DND-41 (cell line): ENCODE data around the gene ACOXL.

Experiments used
- ATAC-seq: fragments of 200-7000 bp; cut with Tn5 transposase; 3 replicates; pipeline ENCODE4 v1.9.1; 2021; ENCODE audit warnings: low read depth; ENCODE audit not compliant: insufficient read depth
- DNase-seq: peaks from one replicate; pipeline ENCODE4 v3.0.0-alpha.2; 2020
- H2AFZ ChIP-seq: 2 replicates; pipeline ENCODE4 v1.6.0; 2012; ENCODE audit warnings: low read depth, low read length
- H3K27ac ChIP-seq: 2 replicates; pipeline ENCODE4 v1.5.1; 2012; ENCODE audit warnings: low read length, inconsistent platforms
- H3K27me3 ChIP-seq: fragments of 200-600 bp; sonication (generic); 2 replicates; pipeline ENCODE4 v1.6.0; 2012; ENCODE audit warnings: low read length, mild to moderate bottlenecking, inconsistent platforms; ENCODE audit not compliant: insufficient read depth, poor library complexity
- H3K36me3 ChIP-seq: 2 replicates; pipeline ENCODE4 v1.5.1; 2012; ENCODE audit warnings: low read length, inconsistent platforms; ENCODE audit not compliant: insufficient read depth
- H3K4me1 ChIP-seq: 2 replicates; pipeline ENCODE4 v1.5.1; 2012; ENCODE audit warnings: mild to moderate bottlenecking, low read length; ENCODE audit not compliant: insufficient read depth
- H3K4me2 ChIP-seq: 2 replicates; pipeline ENCODE4 v1.6.0; 2012; ENCODE audit warnings: mild to moderate bottlenecking, moderate library complexity, low read length, inconsistent platforms; ENCODE audit not compliant: insufficient read depth
- H3K4me3 ChIP-seq, 2 experiments: fragments of 200-600 bp in 1 of 2; shearing (Covaris generic) in 1 of 2; 2 replicates each; pipeline ENCODE4 v1.5.1; 2012 to 2016; ENCODE audit warnings: inconsistent platforms in 2 of 2, low read length in 2 of 2, mild to moderate bottlenecking in 2 of 2, low read depth in 1 of 2, moderate library complexity in 1 of 2
- H3K79me2 ChIP-seq: 2 replicates; pipeline ENCODE4 v1.6.0; 2012; ENCODE audit warnings: low read length, inconsistent platforms; ENCODE audit not compliant: insufficient read depth
- H3K9ac ChIP-seq: 2 replicates; pipeline ENCODE4 v1.6.0; 2012; ENCODE audit warnings: low read depth, mild to moderate bottlenecking, inconsistent platforms, low read length, moderate library complexity
- H3K9me3 ChIP-seq: 2 replicates; pipeline ENCODE4 v1.5.1; 2012; ENCODE audit warnings: low read length, moderate library complexity, mild to moderate bottlenecking, inconsistent platforms; ENCODE audit not compliant: insufficient read depth, severe bottlenecking
- H4K20me1 ChIP-seq: 2 replicates; pipeline ENCODE4 v1.6.0; 2012; ENCODE audit warnings: low read length; ENCODE audit not compliant: insufficient read depth
- CTCF ChIP-seq: IDR thresholded peaks from 2 replicates; pipeline ENCODE4 v1.5.1; 2012; ENCODE audit warnings: borderline replicate concordance, low read length, moderate library complexity, mild to moderate bottlenecking; ENCODE audit not compliant: poor library complexity, severe bottlenecking; ENCODE audit errors: extremely low read depth
- EZH2 ChIP-seq: IDR thresholded peaks from 3 replicates; pipeline ENCODE4 v1.6.1; 2012; ENCODE audit warnings: borderline replicate concordance, low read depth, mild to moderate bottlenecking, moderate library complexity, low read length, inconsistent platforms; ENCODE audit not compliant: severe bottlenecking

The ACOXL gene

GRCh38 chr2:110720547-110720946, 11.8 kb upstream of the ACOXL start:
- Histone ChIP-seq H3K36me3 (no peaks in the 10 kb centered on the region), H3K4me2 (no peak overlapping the region), H4K20me1 (no peaks in the 10 kb centered on the region), H3K27me3 (no peaks in the 10 kb centered on the region), H3K27ac (no peak overlapping the region), H3K4me1 (peaks cover 24% of the 10 kb centered on the region), H3K9me3 (no peaks in the 10 kb centered on the region), H2AFZ (no peak overlapping the region), H3K9ac (no peak overlapping the region), H3K4me3 (no peak overlapping the region), H3K79me2 (no peaks in the 10 kb centered on the region)
- DNase-seq: no peak
- TF ChIP-seq CTCF (no peak), EZH2 (no peak)
- ATAC-seq: no peak

- Histone ChIP-seq H3K4me2 (no peak overlapping the region), H3K4me1 (peaks cover 41% of the 10 kb centered on the region), H3K36me3 (no peaks in the 10 kb centered on the region), H3K9ac (no peak overlapping the region), H3K27ac (peak overlapping the region; percentile 73), H3K79me2 (no peaks in the 10 kb centered on the region), H3K9me3 (no peaks in the 10 kb centered on the region), H3K27me3 (no peaks in the 10 kb centered on the region), H2AFZ (peak overlapping the region; percentile 14; the same call in 1 of the 2 replicates), H3K4me3 (no peak overlapping the region), H4K20me1 (no peaks in the 10 kb centered on the region)
- DNase-seq (no peak), ATAC-seq (no peak)
- TF ChIP-seq EZH2 (no peak), CTCF (no peak)
Measured at GRCh38 chr2:110724820-110725219, 7.6 kb upstream of the ACOXL start.

- Histone ChIP-seq H3K79me2 (no peaks in the 10 kb centered on the region), H3K36me3 (no peaks in the 10 kb centered on the region), H3K9ac (peak overlapping the region; percentile 22), H3K27ac (peak overlapping the region; percentile 73), H3K9me3 (no peaks in the 10 kb centered on the region), H3K4me2 (no peak overlapping the region), H4K20me1 (no peaks in the 10 kb centered on the region), H3K27me3 (no peaks in the 10 kb centered on the region), H2AFZ (peak overlapping the region; percentile 10; the same call in 1 of the 2 replicates), H3K4me1 (peaks cover 41% of the 10 kb centered on the region), H3K4me3 (no peak overlapping the region)
- TF ChIP-seq EZH2 (no peak), CTCF (no peak)
- ATAC-seq: no peak
- no peak for DNase-seq
Measured at GRCh38 chr2:110725370-110725769, 7.0 kb upstream of the ACOXL start.

GRCh38 chr2:110725859-110726258, 6.5 kb upstream of the ACOXL start:
- 0 out of 2 replicates have a peak overlapping the region, but pooled peaks have one; percentile 10 for H3K4me2 ChIP-seq

More at GRCh38 chr2:110725859-110726258, 6.5 kb upstream of the ACOXL start:
- Histone ChIP-seq H3K9ac (peak overlapping the region; percentile 22), H3K27ac (peak overlapping the region; percentile 73), H4K20me1 (no peaks in the 10 kb centered on the region), H3K79me2 (no peaks in the 10 kb centered on the region), H3K36me3 (no peaks in the 10 kb centered on the region), H3K27me3 (no peaks in the 10 kb centered on the region), H2AFZ (peak overlapping the region; percentile 10; the same call in 1 of the 2 replicates), H3K4me1 (peaks cover 41% of the 10 kb centered on the region), H3K9me3 (no peaks in the 10 kb centered on the region), H3K4me3 (no peak overlapping the region)
- DNase-seq (no peak), ATAC-seq (peak; percentile 69)
- no peak for TF ChIP-seq CTCF
- TF ChIP-seq EZH2: no peak
